Non-pigmented ciliary epithelial cell (primary cell): ENCODE data around the gene MYOC.
"Not testable (repeated sequence)": the region's sequence is repeated elsewhere in the genome, so short reads cannot be mapped to it uniquely, and the experiment has no call there.

ENCODE experiments used
- DNase-seq: peaks from one replicate; pipeline ENCODE4 v3.0.0-alpha.2; 2010; ENCODE audit warnings: low read depth

Gene MYOC

DNA sequence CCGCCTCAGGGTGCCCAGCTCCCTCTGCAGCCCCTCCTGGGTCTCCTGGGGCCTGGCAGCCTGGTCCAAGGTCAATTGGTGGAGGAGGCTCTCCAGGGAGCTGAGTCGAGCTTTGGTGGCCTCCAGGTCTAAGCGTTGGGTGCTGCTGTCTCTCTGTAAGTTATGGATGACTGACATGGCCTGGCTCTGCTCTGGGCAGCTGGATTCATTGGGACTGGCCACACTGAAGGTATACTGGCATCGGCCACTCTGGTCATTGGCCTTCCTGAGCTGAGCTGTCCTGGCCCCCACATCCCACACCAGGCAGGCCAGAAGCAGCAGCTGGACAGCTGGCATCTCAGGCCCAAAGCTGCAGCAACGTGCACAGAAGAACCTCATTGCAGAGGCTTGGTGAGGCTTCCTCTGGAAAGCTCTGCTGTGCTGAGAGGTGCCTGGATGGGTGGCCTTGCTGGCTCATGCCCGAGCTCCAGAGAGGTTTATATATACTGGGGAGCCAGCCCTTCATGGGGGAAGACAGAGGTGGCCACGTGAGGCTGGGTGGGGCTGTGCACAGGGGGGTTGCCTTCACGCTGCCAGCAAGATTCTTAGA lies at the start of gene MYOC:
MYOC (minus strand) TSS at position 455 of the 589 bp plus-strand sequence; CDS start at position 378, 77 bp downstream.
- no peak for DNase-seq

GRCh38 chr1:171699531-171699930 lies 47.0 kb upstream of the MYOC start:
- DNase-seq, result peak; percentile 19

- not testable (repeated sequence) for DNase-seq
These were observed 43.3 kb upstream of the MYOC start for GRCh38 chr1:171695772-171696171.

DNA sequence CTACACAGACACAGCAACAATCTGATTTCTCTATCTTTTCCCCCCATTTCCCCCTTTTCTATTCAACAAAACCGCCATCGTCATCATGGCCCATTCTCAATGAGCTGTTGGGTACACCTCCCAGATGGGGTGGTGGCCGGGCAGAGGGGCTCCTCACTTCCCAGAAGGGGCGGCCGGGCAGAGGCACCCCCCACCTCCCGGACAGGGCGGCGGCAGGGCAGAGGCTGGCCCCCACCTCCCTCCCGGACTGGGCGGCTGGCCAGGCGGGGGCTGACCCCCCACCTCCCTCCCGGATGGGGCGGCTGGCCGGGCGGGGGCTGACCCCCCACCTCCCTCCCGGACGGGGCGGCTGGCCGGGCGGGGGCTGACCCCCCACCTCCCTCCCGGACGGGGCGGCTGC lies 41.1 kb upstream of the MYOC start:
- not testable (repeated sequence) for DNase-seq

DNA sequence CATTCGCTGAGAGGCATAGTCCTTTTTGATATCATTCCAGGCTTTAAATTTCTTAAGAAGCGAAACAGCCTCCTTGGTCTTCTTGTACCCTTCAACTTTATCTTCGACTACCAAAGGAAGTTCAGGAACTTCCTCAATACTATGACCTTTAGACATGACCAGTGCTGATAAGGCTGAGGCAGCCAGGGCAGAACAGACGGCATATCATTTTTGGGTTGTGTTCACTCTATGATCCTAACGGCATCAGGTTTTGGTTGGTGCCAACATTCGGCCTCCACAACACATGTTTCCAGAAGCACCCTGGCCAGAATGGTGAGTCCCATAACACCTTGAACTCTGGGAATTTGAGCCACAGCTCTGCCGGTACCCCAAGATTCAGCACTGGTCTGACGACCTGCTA lies 31.4 kb upstream of the MYOC start:
- DNase-seq, result no peak

DNA sequence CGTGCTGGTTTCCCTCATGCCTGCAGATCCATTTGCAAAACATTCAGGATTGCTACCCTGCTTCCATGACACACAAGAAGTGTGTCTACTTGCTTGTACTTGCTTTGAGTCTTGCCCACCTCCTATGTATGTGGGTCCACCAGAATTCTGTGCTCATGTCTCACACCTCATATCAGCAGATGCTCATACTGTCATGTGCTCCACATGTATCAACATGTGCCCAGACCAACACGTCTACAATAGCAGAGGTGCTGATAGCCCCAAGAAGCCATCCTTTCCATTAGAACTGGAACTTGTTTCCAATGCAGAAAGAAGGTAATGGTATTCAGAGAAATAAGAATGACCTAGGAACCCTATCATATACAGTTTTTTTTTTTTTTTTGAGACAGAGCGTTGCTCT lies 27.9 kb upstream of the MYOC start:
- no peak for DNase-seq

GRCh38 chr1:171676823-171677222 lies 24.3 kb upstream of the MYOC start:
- no peak for DNase-seq

GRCh38 chr1:171674431-171675405 lies 22.2 kb upstream of the MYOC start:
- no peak for DNase-seq

DNA sequence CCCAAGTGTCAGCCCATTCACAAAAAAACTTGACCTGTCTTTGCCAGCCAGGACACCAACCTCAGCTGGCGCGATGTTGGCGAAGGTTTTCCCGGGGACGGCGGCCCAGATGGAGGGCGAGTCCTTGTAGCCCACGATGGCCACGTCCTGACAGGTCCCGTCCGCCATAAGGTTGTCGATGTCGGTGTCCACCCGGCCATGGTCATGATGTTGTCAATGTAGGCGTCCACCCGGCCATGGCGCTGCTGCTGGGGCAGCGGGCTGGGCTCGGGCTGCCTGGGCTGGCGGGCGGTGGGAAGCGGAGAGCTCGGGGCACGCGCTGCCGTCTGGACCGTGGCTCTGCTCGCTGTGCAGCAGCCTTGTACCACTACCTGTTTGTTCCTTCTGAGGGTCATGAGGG lies 18.3 kb upstream of the MYOC start:
- DNase-seq, result no peak

DNA sequence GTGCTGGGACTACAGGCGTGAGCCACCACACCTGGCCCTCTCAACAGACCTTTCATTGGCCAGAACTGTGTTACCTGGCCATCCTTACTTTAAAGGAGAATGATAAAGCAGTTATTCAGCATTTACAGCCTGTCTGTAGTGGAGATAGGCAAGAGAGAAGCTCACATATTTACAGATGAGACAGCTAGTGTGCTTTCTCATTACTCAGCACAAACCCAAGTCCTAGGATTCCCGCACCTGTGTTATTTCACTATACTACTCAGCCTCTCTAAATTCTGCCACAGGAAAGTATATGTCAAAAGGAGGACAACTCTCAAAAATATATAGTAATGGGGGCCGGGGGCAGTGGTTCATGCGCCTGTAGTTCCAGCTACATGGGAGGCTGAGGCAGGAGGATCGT lies 15.9 kb upstream of the MYOC start:
- no peak for DNase-seq

- no peak for DNase-seq
These were observed 13.8 kb upstream of the MYOC start for GRCh38 chr1:171666114-171666769.

DNA sequence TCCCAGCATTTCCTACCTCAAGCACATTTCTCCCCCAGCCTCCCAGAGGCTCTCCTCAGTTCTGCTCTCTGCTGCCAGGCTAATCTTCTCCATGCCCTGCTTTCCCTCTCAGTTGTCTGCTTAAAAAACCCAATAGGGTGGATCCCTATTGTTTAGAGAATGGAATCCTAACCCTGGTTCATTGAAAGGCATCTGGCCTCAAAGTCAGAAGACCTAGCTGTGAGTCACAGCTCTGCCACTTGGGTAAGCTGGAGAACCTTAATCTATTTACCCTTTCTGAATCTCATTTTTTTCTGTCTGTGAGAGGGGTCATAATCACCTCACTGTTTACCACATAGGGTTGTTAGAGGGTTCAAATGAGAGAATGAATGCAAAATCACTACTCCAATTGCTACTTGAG lies 12.5 kb upstream of the MYOC start:
- no peak for DNase-seq

GRCh38 chr1:171663854-171664575 lies 11.5 kb upstream of the MYOC start:
- DNase-seq, result no peak

DNA sequence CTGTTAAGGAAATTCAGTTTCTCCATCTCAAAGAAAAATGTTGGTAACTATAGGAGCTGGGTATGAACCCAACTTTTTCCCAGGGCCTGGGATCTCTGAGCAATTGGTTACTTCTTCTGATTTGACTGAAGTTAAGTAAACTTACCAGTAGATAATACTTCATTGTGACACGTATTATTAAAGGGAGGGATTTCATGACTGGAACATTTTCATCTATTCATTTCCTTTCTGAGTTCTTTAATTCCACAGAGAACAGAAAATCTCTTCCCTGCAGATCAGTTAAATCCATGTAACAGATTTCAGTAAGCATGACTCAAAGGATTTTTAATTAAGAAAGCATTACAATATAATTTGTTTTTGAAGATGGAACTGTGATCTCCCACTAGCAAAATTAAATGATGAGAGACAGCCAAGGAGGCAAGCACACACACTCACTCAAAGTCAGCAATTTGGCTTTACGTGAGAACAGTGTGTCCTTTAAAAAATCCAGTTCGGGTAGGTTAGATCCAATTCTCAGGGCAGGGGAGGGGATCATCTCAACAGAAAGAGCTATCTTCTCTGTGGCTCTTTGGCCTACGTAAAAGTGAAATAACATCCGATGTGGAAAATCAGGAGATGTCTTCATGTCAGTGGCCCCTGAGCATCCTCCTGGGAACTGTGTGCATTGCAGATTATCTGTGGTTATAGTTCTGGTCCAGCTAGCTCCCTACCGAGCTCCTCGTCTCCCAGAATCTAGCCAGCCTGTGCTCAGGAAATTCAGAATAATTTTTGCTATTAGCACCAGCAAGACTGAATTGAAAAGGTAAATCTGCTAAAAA lies 10.8 kb upstream of the MYOC start:
- no peak for DNase-seq

- DNase-seq, result no peak
These were observed 8.7 kb upstream of the MYOC start for GRCh38 chr1:171661076-171661650.

- not testable (repeated sequence) for DNase-seq
These were observed 3.7 kb upstream of the MYOC start for GRCh38 chr1:171656206-171656605.

- DNase-seq, result no peak
These were observed 3.2 kb upstream of the MYOC start for GRCh38 chr1:171655746-171656116.

- no peak for DNase-seq
These were observed 2.7 kb upstream of the MYOC start for GRCh38 chr1:171654942-171655745.

DNA sequence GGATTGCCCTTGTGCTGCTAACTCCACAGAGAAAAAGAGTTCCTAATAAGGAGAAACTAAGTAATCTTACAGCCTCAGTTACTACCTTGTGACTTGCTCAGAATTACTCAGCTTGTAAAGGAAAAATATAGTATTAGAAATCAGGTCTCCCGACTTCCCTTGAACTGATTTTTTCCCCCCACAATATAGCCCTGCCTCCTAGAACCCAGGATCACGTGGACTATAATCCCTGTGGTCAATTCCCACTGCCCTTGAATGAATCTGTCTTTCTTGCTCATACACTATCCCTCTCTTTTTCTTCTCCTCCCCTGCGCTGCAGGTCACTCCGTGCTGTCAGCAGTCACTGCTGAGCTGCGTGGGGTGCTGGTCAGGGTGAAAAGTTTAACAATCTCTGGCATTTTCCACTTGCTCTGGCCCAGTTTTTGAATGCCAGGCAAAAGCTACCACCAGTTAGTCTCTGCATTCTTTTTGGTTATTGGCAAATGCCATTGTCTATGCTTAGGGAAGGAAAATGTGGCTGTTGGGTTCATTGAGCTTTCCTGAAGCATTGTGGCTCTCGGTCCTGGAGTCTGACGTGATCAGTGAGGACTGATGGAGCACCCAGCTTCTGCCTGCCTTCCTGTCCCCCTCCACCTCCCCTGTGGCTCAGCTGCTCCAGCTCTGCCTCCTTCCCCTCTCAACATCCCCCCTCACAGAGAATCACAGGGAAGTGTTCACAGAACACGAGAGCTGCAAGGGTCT lies 1.9 kb upstream of the MYOC start:
- DNase-seq, result peak; percentile 36
